Myometrial cell (primary cell): ENCODE data around the gene DAPP1. TPM values are rescaled to one million over a fixed set of nuclear protein-coding genes. Genes with fewer than 3 reads are reported as not detected.

Experiments used
- total RNA-seq: library from RNA; depleted of rRNA; stranded (reverse); fragments of >200 nt; gene quantifications from 2 replicates; pipeline ENCODE4 v1.2.3, GENCODE V29; 2015

Gene DAPP1
- total RNA-seq, result not detected in 2 replicates

GRCh38 chr4:99816545-99817308 is at the start of gene DAPP1:
TSS of gene DAPP1 (plus strand) at chr4:99816827. CDS start at chr4:99816914, 87 bp downstream.

GRCh38 chr4:99894161-99894997 is 77.8 kb downstream of the DAPP1 start, which contains the start of gene LAMTOR3:
TSS of gene LAMTOR3 (minus strand) at chr4:99894427. CDS start at chr4:99893963, 464 bp downstream.

Other genes starting within 250 kb of the DAPP1 start
- gene MTTP, start 242.0 kb upstream of the DAPP1 start, total RNA-seq, result under 0.01 and 0.35 TPM in 2 replicates
- not detected in 2 replicates for gene C4orf54, start 159.0 kb upstream of the DAPP1 start, total RNA-seq
- gene LAMTOR3, start 77.6 kb downstream of the DAPP1 start, total RNA-seq, result 13.8 and 30.0 TPM in 2 replicates
- 12.7 and 17.7 TPM in 2 replicates for gene DNAJB14, start 129.8 kb downstream of the DAPP1 start, total RNA-seq
- gene H2AZ1, start 133.4 kb downstream of the DAPP1 start, total RNA-seq, result 1,266 and 1,372 TPM in 2 replicates